Aorta (tissue), 5 donors: ENCODE measurements around the gene DYRK1B. TPM values are rescaled to one million over a fixed set of nuclear protein-coding genes. Genes with fewer than 3 reads are reported as not detected.

Experiments
- ATAC-seq: fragments of 200-7000 bp; cut with Tn5 transposase; one replicate; pipeline ENCODE4 v1.9.1; 2022; ENCODE audit warnings: moderate library complexity; ENCODE audit not compliant: low FRiP score
- DNase-seq, 2 donors: peaks; one replicate each; pipeline ENCODE4 v3.0.0-alpha.2; 2020
- H3K27ac ChIP-seq, 2 donors: one replicate each; pipeline ENCODE4 v1.5.1; 2013; ENCODE audit warnings: low read length in 2 of 2, mild to moderate bottlenecking in 2 of 2, moderate library complexity in 2 of 2, control low read depth in 1 of 2, inconsistent platforms in 1 of 2, low read depth in 1 of 2
- H3K27me3 ChIP-seq, 2 donors: one replicate each; pipeline ENCODE4 v1.6.1; 2013; ENCODE audit warnings: control low read depth in 1 of 2, low read length in 1 of 2, mild to moderate bottlenecking in 1 of 2, moderate library complexity in 1 of 2; ENCODE audit not compliant: insufficient read depth in 2 of 2, control insufficient read depth in 1 of 2
- H3K36me3 ChIP-seq, 2 donors: one replicate each; pipeline ENCODE4 v1.6.1; 2013; ENCODE audit warnings: control low read depth in 1 of 2, low read length in 1 of 2, mild to moderate bottlenecking in 1 of 2; ENCODE audit not compliant: insufficient read depth in 2 of 2, control insufficient read depth in 1 of 2
- H3K4me1 ChIP-seq, 2 donors: one replicate each; pipeline ENCODE4 v1.6.1; 2013; ENCODE audit warnings: low read length in 2 of 2, control low read depth in 1 of 2, mild to moderate bottlenecking in 1 of 2, moderate library complexity in 1 of 2; ENCODE audit not compliant: insufficient read depth in 2 of 2, control insufficient read depth in 1 of 2
- H3K4me3 ChIP-seq, 2 donors: one replicate each; pipeline ENCODE4 v1.5.1; 2013; ENCODE audit warnings: low read length in 2 of 2, control low read depth in 1 of 2, mild to moderate bottlenecking in 1 of 2
- H3K9me3 ChIP-seq: one replicate; pipeline ENCODE4 v1.6.1; 2013; ENCODE audit warnings: mild to moderate bottlenecking, low read length; ENCODE audit not compliant: control insufficient read depth
- WGBS, 2 donors: extraction: QIAGEN DNeasy Blood & Tissue Kit; methylation state at CpG; one replicate each; pipeline ENCODE4 v1.1.7; 2013; 5-methylcytosine and 5-hydroxymethylcytosine counted together
- intact Hi-C, 2 donors: fragments of 100-400 bp; cut with DNase I; formaldehyde crosslinking; loops; one replicate each; pipeline versions ENCODE4 v1.14.2 to v1.15.0; 2022
- polyA plus RNA-seq, 2 donors: library from polyadenylated mRNA; stranded (reverse); fragments of 200-250 nt; gene quantifications; one replicate each; pipeline ENCODE4 v1.2.3, GENCODE V29; 2013
- total RNA-seq, 2 donors: library from RNA; stranded (reverse); fragmentation: NEBNext Ultra II Directional; extraction: Animal tissue kit (Norgen Biotek cat#: 25700); gene quantifications; one replicate each; pipeline ENCODE4 v1.2.1, GENCODE V29; 2021
- donor health status: healthy with polysubstance abuse.
- donor health status: Bipolar disorder and iron deficiency.
- donor health status: DM: no; HTN: no; CAD: no.
- donor health status: DM: no; HTN: no; CAD: no.
- donor health status: DM: yes; HTN: yes; CAD: no.

DYRK1B gene
- total and polyA plus RNA-seq, 4 donors: 4.3 to 17.5 (median 10.6) TPM

DNA sequence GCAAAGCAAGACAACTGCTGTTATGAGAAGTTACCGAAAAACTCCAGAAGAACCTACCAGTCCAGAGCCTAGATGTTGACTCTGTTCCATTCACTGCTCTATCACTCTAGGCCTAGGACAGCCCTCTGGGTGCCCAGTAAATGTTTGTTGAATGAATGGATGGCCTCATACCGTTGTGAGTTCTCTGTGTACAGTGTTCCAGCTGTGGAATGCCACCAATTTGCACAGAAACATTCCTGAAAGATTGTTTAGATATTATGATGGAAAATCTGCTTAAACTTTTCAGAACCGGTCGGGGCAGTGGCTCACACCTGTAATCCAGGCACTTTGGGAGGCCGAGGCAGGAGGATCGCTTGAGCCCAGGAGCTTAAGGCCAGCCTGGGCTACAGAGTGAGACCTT lies 13.6 kb upstream of the DYRK1B start:
- Histone ChIP-seq H3K27ac (no peak overlapping the region), H3K4me1 (peaks cover 0 to 2% of the 10 kb centered on the region in 2 donors), H3K4me3 (no peak overlapping the region), H3K27me3 (no peaks in the 10 kb centered on the region), H3K9me3 (no peaks in the 10 kb centered on the region), H3K36me3 (no peaks in the 10 kb centered on the region)
- ATAC-seq (no peak), DNase-seq (no peak)
- intact Hi-C loops: loop anchor here (5.0 to 10.0 kb wide), 4 partner anchors 55 to 370 kb away; partner anchors contain the start of genes EID2 (in 1 of the 2), PSMC4 (in 1 of the 2) and TTC9B (in 1 of the 2)
- 75 to 78% methylated on average over 6 of the region's 6 CpGs for WGBS, 2 donors

DNA sequence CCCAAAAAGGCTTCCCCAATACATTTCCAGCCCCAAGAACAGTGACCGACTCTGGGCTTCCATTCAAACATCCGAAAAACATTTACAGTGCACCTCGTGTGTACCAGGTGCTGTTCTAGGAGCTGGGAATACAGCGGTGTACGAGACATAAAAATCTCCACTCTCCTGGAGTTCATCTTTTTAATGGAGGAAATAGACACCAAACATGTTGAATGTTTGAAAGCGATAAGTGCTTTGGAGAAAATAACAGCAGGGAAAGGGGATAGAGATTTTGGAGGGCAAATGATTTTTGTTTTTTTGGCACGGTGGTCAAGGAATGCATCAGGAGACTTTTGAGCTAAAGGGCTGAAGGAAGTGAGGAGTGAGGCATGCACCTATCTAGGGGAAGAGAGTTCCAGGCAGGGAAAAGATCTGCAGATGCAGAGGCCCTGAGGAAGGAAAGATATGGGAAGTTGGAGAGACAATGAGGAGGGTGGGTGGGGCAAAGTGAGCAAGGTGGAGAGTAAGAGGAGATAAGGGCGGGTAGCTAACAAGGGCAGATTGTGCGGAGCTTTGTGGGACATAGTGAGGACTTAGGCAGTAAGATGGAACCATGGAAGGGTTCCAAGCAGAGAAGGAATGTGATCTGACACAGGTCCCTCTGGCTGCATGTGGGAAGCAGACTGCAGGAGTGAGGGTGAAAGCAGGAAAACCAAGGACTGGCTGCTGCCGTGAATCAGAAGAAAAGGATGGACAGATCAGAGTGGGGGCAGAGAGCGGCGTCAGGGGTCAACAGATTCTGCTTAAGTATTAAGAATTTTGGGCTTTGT lies 12.9 kb upstream of the DYRK1B start:
- no peak for DNase-seq
- peak overlapping the region; percentile 51 to 93 for H3K27ac ChIP-seq
- H3K4me3 ChIP-seq: peak overlapping the region in 1 of 2 donors; percentile 81
- 43 to 44% methylated on average over 12 of the region's 12 CpGs for WGBS, 2 donors
- intact Hi-C loops: loop anchor here (5.0 to 10.0 kb wide), 4 partner anchors 55 to 370 kb away; partner anchors contain the start of genes EID2 (in 1 of the 2), PSMC4 (in 1 of the 2) and TTC9B (in 1 of the 2)
- peaks cover 0 to 2% of the 10 kb centered on the region in 2 donors for H3K4me1 ChIP-seq
- H3K9me3 ChIP-seq: no peaks in the 10 kb centered on the region
- H3K36me3 ChIP-seq: no peaks in the 10 kb centered on the region
- no peaks in the 10 kb centered on the region for H3K27me3 ChIP-seq
- ATAC-seq: no peak

GRCh38 chr19:39845933-39846677 lies 12.1 kb upstream of the DYRK1B start, which contains the start of gene FBL:
FBL (minus strand) TSS chr19:39846379; CDS start chr19:39846300, 79 bp downstream.
- DNase-seq: peak; percentile 98 to 100
- 0% methylated on average over 51 to 57 of the region's 57 CpGs for WGBS, 2 donors
- H3K27ac ChIP-seq: peak within 1 kb of the TSS; percentile 51 to 93
- H3K27me3 ChIP-seq: no peaks in the 10 kb centered on the region
- peak within 1 kb of the TSS; percentile 36 to 81 for H3K4me3 ChIP-seq
- intact Hi-C loops: loop anchor here (2.0 to 10.0 kb wide), 5 partner anchors 53 to 371 kb away; partner anchors contain the start of genes EID2 (in 1 of the 2), PSMC4 (in 1 of the 2) and TTC9B (in 1 of the 2)
- peaks cover 0 to under 1% of the 10 kb centered on the region in 2 donors for H3K4me1 ChIP-seq
- H3K9me3 ChIP-seq: no peaks in the 10 kb centered on the region
- no peaks in the 10 kb centered on the region for H3K36me3 ChIP-seq
- peak; percentile 97 for ATAC-seq

- Histone ChIP-seq H3K9me3 (no peaks in the 10 kb centered on the region), H3K36me3 (no peaks in the 10 kb centered on the region), H3K27ac (no peak overlapping the region), H3K4me3 (peak overlapping the region; percentile 36 to 60), H3K27me3 (no peaks in the 10 kb centered on the region), H3K4me1 (no peaks in the 10 kb centered on the region)
- ATAC-seq (peak; percentile 1), DNase-seq (peak in 1 of 2 donors; percentile 79)
- intact Hi-C loops: loop anchor here (2.0 to 10.0 kb wide), 5 partner anchors 53 to 372 kb away; partner anchors contain the start of genes EID2 (in 1 of the 2), PSMC4 (in 1 of the 2) and TTC9B (in 1 of the 2)
- WGBS, 2 donors: 1% methylated on average over 17 of the region's 17 CpGs
Observed at GRCh38 chr19:39845584-39845932, 11.6 kb upstream of the DYRK1B start.

GRCh38 chr19:39845172-39845571 lies 11.2 kb upstream of the DYRK1B start:
- H3K36me3 ChIP-seq: no peaks in the 10 kb centered on the region
- no peak for ATAC-seq
- H3K27me3 ChIP-seq: no peaks in the 10 kb centered on the region
- WGBS, 2 donors: 25% methylated on average over 5 of the region's 5 CpGs
- no peak for DNase-seq
- H3K4me1 ChIP-seq: no peaks in the 10 kb centered on the region
- no peak overlapping the region for H3K27ac ChIP-seq
- no peaks in the 10 kb centered on the region for H3K9me3 ChIP-seq
- H3K4me3 ChIP-seq: peak overlapping the region in 1 of 2 donors; percentile 36
- intact Hi-C loops: loop anchor here (2.0 to 10.0 kb wide), 5 partner anchors 52 to 372 kb away; partner anchors contain the start of genes EID2 (in 1 of the 2), PSMC4 (in 1 of the 2) and TTC9B (in 1 of the 2)

GRCh38 chr19:39843919-39844793 lies 10.2 kb upstream of the DYRK1B start:
- no peaks in the 10 kb centered on the region for H3K27me3 ChIP-seq
- no peak for ATAC-seq
- WGBS, 2 donors: 35 to 50% methylated on average over 4 of the region's 4 CpGs
- no peak overlapping the region for H3K27ac ChIP-seq
- no peaks in the 10 kb centered on the region for H3K4me1 ChIP-seq
- DNase-seq: no peak
- H3K4me3 ChIP-seq: no peak overlapping the region
- no peaks in the 10 kb centered on the region for H3K36me3 ChIP-seq
- H3K9me3 ChIP-seq: no peaks in the 10 kb centered on the region
- intact Hi-C loops: loop anchor here (2.0 to 10.0 kb wide), 2 partner anchors 51 to 299 kb away; partner anchors contain the start of gene EID2 (in 1 of the 2)

- no peak overlapping the region for H3K4me3 ChIP-seq
- ATAC-seq: no peak
- WGBS, 2 donors: 75 to 81% methylated on average over 7 of the region's 7 CpGs
- H3K4me1 ChIP-seq: no peaks in the 10 kb centered on the region
- DNase-seq: no peak
- intact Hi-C loops: loop anchor here in 1 of 2 donors (10.0 kb wide), 1 partner anchor 298 kb away; the partner anchor contains the start of gene EID2
- no peak overlapping the region for H3K27ac ChIP-seq
- no peaks in the 10 kb centered on the region for H3K27me3 ChIP-seq
- no peaks in the 10 kb centered on the region for H3K36me3 ChIP-seq
- no peaks in the 10 kb centered on the region for H3K9me3 ChIP-seq
Observed at GRCh38 chr19:39842693-39843435, 8.9 kb upstream of the DYRK1B start.
